ENCODE results near the gene STAT3. TPM values are rescaled to one million over a fixed set of nuclear protein-coding genes. Genes with fewer than 3 reads are reported as not detected.

STAT3 gene
- total RNA-seq, 4 donors from 2014 or later = 88.4 to 203 (median 130) TPM

DNA sequence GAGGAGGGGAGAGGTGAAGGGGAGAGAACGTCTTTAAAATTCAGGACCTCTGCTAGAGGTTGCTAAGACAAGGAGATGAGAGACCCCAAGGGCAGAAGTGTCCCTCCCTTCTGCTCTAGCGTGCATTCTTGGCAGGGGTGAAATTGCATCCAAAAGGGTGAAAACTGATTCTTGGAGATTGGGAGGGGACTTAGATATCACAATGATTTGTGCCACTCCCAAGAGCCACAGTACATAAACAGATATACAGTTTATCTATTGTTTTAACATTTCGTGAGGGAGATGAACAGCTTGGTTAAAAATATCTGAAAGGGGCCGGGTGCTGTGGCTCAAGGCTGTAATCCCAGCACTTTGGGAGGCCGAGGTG is 22.1 kb upstream of the STAT3 start:
- no peak for TF ChIP-seq POLR2A (IDR thresholded peaks at IDR 0.05)
- TF ChIP-seq, protein P1, sequence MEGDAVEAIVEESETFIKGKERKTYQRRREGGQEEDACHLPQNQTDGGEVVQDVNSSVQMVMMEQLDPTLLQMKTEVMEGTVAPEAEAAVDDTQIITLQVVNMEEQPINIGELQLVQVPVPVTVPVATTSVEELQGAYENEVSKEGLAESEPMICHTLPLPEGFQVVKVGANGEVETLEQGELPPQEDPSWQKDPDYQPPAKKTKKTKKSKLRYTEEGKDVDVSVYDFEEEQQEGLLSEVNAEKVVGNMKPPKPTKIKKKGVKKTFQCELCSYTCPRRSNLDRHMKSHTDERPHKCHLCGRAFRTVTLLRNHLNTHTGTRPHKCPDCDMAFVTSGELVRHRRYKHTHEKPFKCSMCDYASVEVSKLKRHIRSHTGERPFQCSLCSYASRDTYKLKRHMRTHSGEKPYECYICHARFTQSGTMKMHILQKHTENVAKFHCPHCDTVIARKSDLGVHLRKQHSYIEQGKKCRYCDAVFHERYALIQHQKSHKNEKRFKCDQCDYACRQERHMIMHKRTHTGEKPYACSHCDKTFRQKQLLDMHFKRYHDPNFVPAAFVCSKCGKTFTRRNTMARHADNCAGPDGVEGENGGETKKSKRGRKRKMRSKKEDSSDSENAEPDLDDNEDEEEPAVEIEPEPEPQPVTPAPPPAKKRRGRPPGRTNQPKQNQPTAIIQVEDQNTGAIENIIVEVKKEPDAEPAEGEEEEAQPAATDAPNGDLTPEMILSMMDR (IDR thresholded peaks at IDR 0.05 in 4 of 5, conservative IDR thresholded peaks at IDR 0.05 in 1 of 5) = no peak
- peak overlapping the region; percentile 89 to 100 (median 95) for H3K27ac ChIP-seq
- H3K36me3 ChIP-seq = no peaks in the 10 kb centered on the region
- peaks cover 84 to 87% of the 10 kb centered on the region in 2 donors for H3K4me1 ChIP-seq
- no peak for DNase-seq
- no peak for ATAC-seq
- in situ Hi-C loops (cut with MboI; ENCODE audit: low sequenced_read_pairs in 4 of 4) = loop anchor here in 1 of 4 donors (10.0 kb wide), 1 partner anchor 114 kb away; no protein-coding TSS in a partner anchor
- intact Hi-C loops (cut with DNase I; ENCODE audit: low total_unique reads) = no loop called here
- H3K9me3 ChIP-seq = no peaks in the 10 kb centered on the region
- H3K4me3 ChIP-seq = no peak overlapping the region
- H3K27me3 ChIP-seq = no peaks in the 10 kb centered on the region

DNA sequence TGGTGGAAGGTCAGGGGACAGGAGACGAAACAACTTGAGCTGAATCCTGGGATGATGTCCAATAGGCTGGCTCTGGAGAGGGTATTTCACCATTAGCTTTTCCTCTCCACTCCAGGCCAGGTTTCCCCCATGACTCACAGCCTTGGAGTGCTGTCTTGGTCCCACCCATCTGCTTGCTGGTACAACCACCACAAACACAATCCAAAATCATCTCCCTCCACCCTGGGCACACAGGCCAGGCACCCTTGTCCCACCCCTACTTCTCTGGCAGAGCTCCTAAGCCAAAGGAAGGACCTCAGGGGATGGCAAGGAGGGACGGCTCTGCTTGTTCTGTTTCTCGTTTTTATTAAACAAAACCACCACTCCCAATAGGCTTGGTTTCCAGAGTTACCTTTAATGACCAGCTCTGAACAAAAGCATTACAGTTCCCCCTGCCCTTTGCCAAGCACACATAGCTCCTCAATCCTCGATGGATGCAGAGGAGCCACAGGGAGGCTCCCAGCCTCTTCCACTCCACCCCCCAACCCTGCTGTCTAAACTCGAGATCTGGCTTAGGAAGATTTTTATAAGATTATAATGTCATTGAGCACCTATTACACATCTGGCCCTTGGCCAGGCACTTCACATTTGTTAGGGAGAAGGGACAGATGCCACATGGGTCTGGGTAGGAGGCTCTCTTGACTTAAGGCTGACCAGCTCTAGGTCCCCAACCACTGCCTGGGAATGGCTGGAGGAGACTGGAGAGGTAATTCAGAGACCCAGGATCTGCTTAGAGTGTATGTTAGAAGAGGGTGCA is 21.5 kb upstream of the STAT3 start:
- H3K4me1 ChIP-seq = peaks cover 79 to 81% of the 10 kb centered on the region in 2 donors
- no peaks in the 10 kb centered on the region for H3K9me3 ChIP-seq
- intact Hi-C loops (cut with DNase I; ENCODE audit: low total_unique reads) (loop anchor here (2.0 to 5.0 kb wide), 3 partner anchors 13 to 108 kb away; partner anchors contain the start of genes ATP6V0A1 and CAVIN1), in situ Hi-C loops (cut with MboI; ENCODE audit: low sequenced_read_pairs in 4 of 4) (loop anchor here (5.0 to 10.0 kb wide), 2 partner anchors 87 to 115 kb away; no protein-coding TSS in a partner anchor)
- peak overlapping the region in 1 of 4 donors; percentile 23 for H3K4me3 ChIP-seq
- DNase-seq (peak; percentile 92 to 96), ATAC-seq (peak; percentile 90 to 92)
- peaks cover 0 to 5% of the 10 kb centered on the region in 2 donors for H3K36me3 ChIP-seq
- peak overlapping the region; percentile 89 to 100 (median 95) for H3K27ac ChIP-seq
- TF ChIP-seq, protein P1 (IDR thresholded peaks at IDR 0.05 in 4 of 5, conservative IDR thresholded peaks at IDR 0.05 in 1 of 5) = no peak
- peak in 1 of 2 donors; percentile 10 for TF ChIP-seq POLR2A (IDR thresholded peaks at IDR 0.05)
- no peaks in the 10 kb centered on the region for H3K27me3 ChIP-seq

DNA sequence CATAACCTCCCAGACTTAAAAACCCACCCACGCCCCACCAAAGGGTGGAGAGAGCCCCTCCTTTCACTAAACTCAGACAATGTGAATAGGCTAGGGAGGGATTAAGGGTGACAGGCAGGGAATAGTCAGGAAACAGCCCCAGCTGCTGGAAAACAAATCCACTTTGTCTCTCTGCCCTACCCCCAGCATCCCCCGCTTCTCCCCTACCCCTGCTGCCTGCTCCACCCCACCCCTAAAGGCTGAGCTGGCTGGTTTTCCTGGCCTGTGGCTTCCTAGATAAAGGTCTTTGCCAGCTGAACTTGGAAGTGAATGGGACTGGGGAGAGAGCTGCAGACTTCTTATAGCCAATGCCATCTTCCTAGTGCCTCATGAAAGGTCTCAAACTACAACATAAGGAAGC is 19.8 kb upstream of the STAT3 start:
- intact Hi-C loops (cut with DNase I; ENCODE audit: low total_unique reads) (loop anchor here (2.0 to 5.0 kb wide), 3 partner anchors 15 to 109 kb away; partner anchors contain the start of genes ATP6V0A1 and CAVIN1), in situ Hi-C loops (cut with MboI; ENCODE audit: low sequenced_read_pairs in 4 of 4) (loop anchor here (5.0 kb wide), 1 partner anchor 86 kb away; no protein-coding TSS in a partner anchor)
- TF ChIP-seq, protein P1 (IDR thresholded peaks at IDR 0.05 in 4 of 5, conservative IDR thresholded peaks at IDR 0.05 in 1 of 5) = no peak
- Histone ChIP-seq H3K27ac (peak overlapping the region; percentile 89 to 100 (median 95)), H3K36me3 (peaks cover 0 to 13% of the 10 kb centered on the region in 2 donors), H3K4me3 (no peak overlapping the region), H3K27me3 (no peaks in the 10 kb centered on the region), H3K4me1 (peaks cover 65 to 77% of the 10 kb centered on the region in 2 donors), H3K9me3 (no peaks in the 10 kb centered on the region)
- DNase-seq (no peak), ATAC-seq (no peak)

DNA sequence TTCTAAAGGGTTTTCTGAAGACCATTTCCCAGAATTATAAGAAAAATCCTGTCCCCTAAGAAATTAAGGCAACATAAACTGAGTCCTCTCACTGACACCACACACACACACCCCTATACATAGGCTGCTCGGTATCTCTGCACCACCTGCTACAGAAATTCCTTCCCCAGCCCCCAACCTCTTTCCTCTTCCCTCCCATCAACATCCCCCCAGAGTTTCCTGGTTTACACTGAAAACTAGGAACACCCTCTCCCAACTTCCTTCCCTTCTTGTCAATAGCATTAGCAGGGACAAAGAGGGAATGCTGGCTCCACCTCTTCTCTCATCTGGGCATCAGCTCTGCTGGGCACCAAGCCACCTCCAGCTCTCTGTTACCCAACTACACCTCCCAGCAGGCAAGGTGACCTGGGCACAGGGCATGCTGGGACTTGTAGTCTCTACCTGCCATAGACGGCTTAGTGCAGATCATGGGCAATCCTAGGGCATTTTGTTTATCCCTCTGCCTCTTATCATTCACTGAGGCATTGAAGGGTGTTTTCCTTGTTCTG is 19.1 kb upstream of the STAT3 start:
- ATAC-seq (peak; percentile 76 to 77), DNase-seq (peak; percentile 89 to 96)
- Histone ChIP-seq H3K27me3 (no peaks in the 10 kb centered on the region), H3K36me3 (peaks cover 0 to 13% of the 10 kb centered on the region in 2 donors), H3K4me3 (peak overlapping the region in 1 of 4 donors; percentile 3), H3K9me3 (no peaks in the 10 kb centered on the region), H3K4me1 (peaks cover 60 to 74% of the 10 kb centered on the region in 2 donors), H3K27ac (peak overlapping the region; percentile 89 to 100 (median 95))
- in situ Hi-C loops (cut with MboI; ENCODE audit: low sequenced_read_pairs in 4 of 4) = loop anchor here (5.0 kb wide), 1 partner anchor 85 kb away; no protein-coding TSS in a partner anchor
- intact Hi-C loops (cut with DNase I; ENCODE audit: low total_unique reads) = loop anchor here (2.0 to 5.0 kb wide), 3 partner anchors 50 to 110 kb away; partner anchors contain the start of gene ATP6V0A1
- no peak for TF ChIP-seq POLR2A (IDR thresholded peaks at IDR 0.05)
- TF ChIP-seq, protein P1 (IDR thresholded peaks at IDR 0.05 in 4 of 5, conservative IDR thresholded peaks at IDR 0.05 in 1 of 5) = no peak
